Immature natural killer cell (primary cell): ENCODE data around the gene SUMO3. TPM values are rescaled to one million over a fixed set of nuclear protein-coding genes. Genes with fewer than 3 reads are reported as not detected.

ENCODE experiments used
- DNase-seq, 3 donors: peaks; one replicate each; pipeline ENCODE4 v3.0.0; 2022; ENCODE audit warnings: mixed read lengths in 1 of 3
- H3K27ac Mint-ChIP-seq, 6 donors: one replicate each; pipeline ENCODE4 v1.8.0; 2020; ENCODE audit warnings: mixed read lengths in 6 of 6, mild to moderate bottlenecking in 5 of 6, inconsistent platforms in 4 of 6, moderate library complexity in 3 of 6
- H3K27me3 Mint-ChIP-seq, 3 donors: one replicate each; pipeline ENCODE4 v1.8.0; 2020 to 2021; ENCODE audit warnings: low read depth in 3 of 3, mild to moderate bottlenecking in 3 of 3, mixed read lengths in 3 of 3, moderate library complexity in 3 of 3, inconsistent platforms in 1 of 3
- H3K36me3 Mint-ChIP-seq, 3 donors: one replicate each; pipeline ENCODE4 v1.8.0; 2020; ENCODE audit warnings: mixed read lengths in 3 of 3, inconsistent platforms in 2 of 3, mild to moderate bottlenecking in 2 of 3
- H3K4me1 Mint-ChIP-seq, 2 donors: one replicate each; pipeline ENCODE4 v1.8.0; 2020; ENCODE audit warnings: inconsistent platforms in 2 of 2, mild to moderate bottlenecking in 2 of 2, mixed read lengths in 2 of 2, moderate library complexity in 1 of 2
- H3K4me3 Mint-ChIP-seq, 5 donors: one replicate each; pipeline ENCODE4 v1.8.0; 2020; ENCODE audit warnings: mild to moderate bottlenecking in 5 of 5, mixed read lengths in 5 of 5, inconsistent platforms in 3 of 5, moderate library complexity in 3 of 5
- H3K9me3 Mint-ChIP-seq, 6 donors: one replicate each; pipeline ENCODE4 v1.8.0; 2020; ENCODE audit warnings: mild to moderate bottlenecking in 6 of 6, mixed read lengths in 6 of 6, inconsistent platforms in 4 of 6, moderate library complexity in 3 of 6
- polyA plus RNA-seq, 3 donors: library from polyadenylated mRNA; unstranded; fragments of 300-500 nt; fragmentation: Illumina TruSeq; gene quantifications; one replicate each; pipeline ENCODE4 v1.2.3, GENCODE V29; 2021

The SUMO3 gene
- polyA plus RNA-seq, 3 donors from 2014 or later, result 85.2 to 95.7 (median 87.4) TPM

- peaks cover 0 to 3% (median 2%) of the 10 kb centered on the region in 3 donors for H3K27me3 Mint-ChIP-seq
- peak overlapping the region in 1 of 6 donors; percentile 34 for H3K27ac Mint-ChIP-seq
- no peak for DNase-seq
- peaks cover 11 to 12% of the 10 kb centered on the region in 2 donors for H3K4me1 Mint-ChIP-seq
- no peak overlapping the region for H3K4me3 Mint-ChIP-seq
- H3K9me3 Mint-ChIP-seq, result no peaks in the 10 kb centered on the region
- peaks cover 4 to 12% (median 5%) of the 10 kb centered on the region in 3 donors for H3K36me3 Mint-ChIP-seq
Measured at GRCh38 chr21:44785620-44786335, 32.1 kb downstream of the SUMO3 start.

- Mint-ChIP-seq H3K9me3 (no peaks in the 10 kb centered on the region), H3K27me3 (peaks cover 0 to 3% (median 2%) of the 10 kb centered on the region in 3 donors), H3K4me1 (peaks cover 6 to 9% of the 10 kb centered on the region in 2 donors), H3K27ac (no peak overlapping the region), H3K4me3 (no peak overlapping the region), H3K36me3 (peaks cover 4 to 12% (median 4%) of the 10 kb centered on the region in 3 donors)
- no peak for DNase-seq
Measured at GRCh38 chr21:44784810-44785209, 33.1 kb downstream of the SUMO3 start.

- DNase-seq, result no peak
- peaks cover 0 to 3% (median 2%) of the 10 kb centered on the region in 3 donors for H3K27me3 Mint-ChIP-seq
- no peak overlapping the region for H3K4me3 Mint-ChIP-seq
- H3K9me3 Mint-ChIP-seq, result no peaks in the 10 kb centered on the region
- H3K27ac Mint-ChIP-seq, result no peak overlapping the region
- H3K36me3 Mint-ChIP-seq, result peaks cover 4 to 17% (median 6%) of the 10 kb centered on the region in 3 donors
- H3K4me1 Mint-ChIP-seq, result peaks cover 6 to 11% of the 10 kb centered on the region in 2 donors
Measured at GRCh38 chr21:44783020-44783696, 34.7 kb downstream of the SUMO3 start.

GRCh38 chr21:44780767-44781459 lies 36.9 kb downstream of the SUMO3 start:
- no peaks in the 10 kb centered on the region for H3K9me3 Mint-ChIP-seq

GRCh38 chr21:44780137-44780502 lies 37.7 kb downstream of the SUMO3 start:
- Mint-ChIP-seq H3K27me3 (peaks cover 0 to 2% (median 1%) of the 10 kb centered on the region in 3 donors), H3K4me3 (no peak overlapping the region), H3K27ac (no peak overlapping the region), H3K9me3 (no peaks in the 10 kb centered on the region), H3K4me1 (peaks cover under 1 to 4% of the 10 kb centered on the region in 2 donors), H3K36me3 (peaks cover 5 to 14% (median 6%) of the 10 kb centered on the region in 3 donors)
- no peak for DNase-seq

More at GRCh38 chr21:44780767-44781459, 36.9 kb downstream of the SUMO3 start:
- peaks cover 0 to 3% (median 2%) of the 10 kb centered on the region in 3 donors for H3K27me3 Mint-ChIP-seq
- peaks cover 4 to 17% (median 6%) of the 10 kb centered on the region in 3 donors for H3K36me3 Mint-ChIP-seq
- no peak overlapping the region for H3K27ac Mint-ChIP-seq
- no peak overlapping the region for H3K4me3 Mint-ChIP-seq
- no peak for DNase-seq
- peaks cover 6 to 8% of the 10 kb centered on the region in 2 donors for H3K4me1 Mint-ChIP-seq

GRCh38 chr21:44779417-44780136 lies 38.3 kb downstream of the SUMO3 start:
- Mint-ChIP-seq H3K27me3 (peaks cover 0 to 4% (median 1%) of the 10 kb centered on the region in 3 donors), H3K27ac (no peak overlapping the region), H3K4me1 (peaks cover 0 to 4% of the 10 kb centered on the region in 2 donors), H3K9me3 (no peaks in the 10 kb centered on the region), H3K36me3 (peaks cover 11 to 19% (median 11%) of the 10 kb centered on the region in 3 donors), H3K4me3 (no peak overlapping the region)
- no peak for DNase-seq

GRCh38 chr21:44778983-44779382 lies 38.9 kb downstream of the SUMO3 start:
- Mint-ChIP-seq H3K27ac (no peak overlapping the region), H3K27me3 (peaks cover 0 to 4% (median 1%) of the 10 kb centered on the region in 3 donors), H3K9me3 (no peaks in the 10 kb centered on the region), H3K4me1 (peaks cover 0 to 4% of the 10 kb centered on the region in 2 donors), H3K4me3 (no peak overlapping the region), H3K36me3 (peaks cover 12 to 21% (median 13%) of the 10 kb centered on the region in 3 donors)
- DNase-seq, result no peak

GRCh38 chr21:44778499-44778911 lies 39.4 kb downstream of the SUMO3 start:
- peaks cover 0 to 4% of the 10 kb centered on the region in 2 donors for H3K4me1 Mint-ChIP-seq

GRCh38 chr21:44778094-44778493 lies 39.8 kb downstream of the SUMO3 start:
- H3K4me3 Mint-ChIP-seq, result no peak overlapping the region
- H3K36me3 Mint-ChIP-seq, result peaks cover 12 to 21% (median 13%) of the 10 kb centered on the region in 3 donors
- H3K27me3 Mint-ChIP-seq, result peaks cover 0 to 2% (median 0%) of the 10 kb centered on the region in 3 donors
- no peaks in the 10 kb centered on the region for H3K9me3 Mint-ChIP-seq
- peaks cover 0 to 4% of the 10 kb centered on the region in 2 donors for H3K4me1 Mint-ChIP-seq
- H3K27ac Mint-ChIP-seq, result no peak overlapping the region
- no peak for DNase-seq

More at GRCh38 chr21:44778499-44778911, 39.4 kb downstream of the SUMO3 start:
- Mint-ChIP-seq H3K27me3 (peaks cover 0 to 4% (median 1%) of the 10 kb centered on the region in 3 donors), H3K9me3 (no peaks in the 10 kb centered on the region), H3K4me3 (no peak overlapping the region), H3K36me3 (peaks cover 12 to 21% (median 13%) of the 10 kb centered on the region in 3 donors), H3K27ac (no peak overlapping the region)
- no peak for DNase-seq

- DNase-seq, result no peak
- H3K27me3 Mint-ChIP-seq, result peaks cover 0 to 2% (median 0%) of the 10 kb centered on the region in 3 donors
- peaks cover 0 to 2% of the 10 kb centered on the region in 2 donors for H3K4me1 Mint-ChIP-seq
- peaks cover 18 to 42% (median 25%) of the 10 kb centered on the region in 3 donors for H3K36me3 Mint-ChIP-seq
- H3K4me3 Mint-ChIP-seq, result no peak overlapping the region
- H3K27ac Mint-ChIP-seq, result peak overlapping the region in 2 of 6 donors; percentile 23 to 35
- no peaks in the 10 kb centered on the region for H3K9me3 Mint-ChIP-seq
Measured at GRCh38 chr21:44774972-44775371, 42.9 kb downstream of the SUMO3 start.

GRCh38 chr21:44773291-44773932 lies 44.5 kb downstream of the SUMO3 start:
- Mint-ChIP-seq H3K4me1 (peaks cover 0 to 2% of the 10 kb centered on the region in 2 donors), H3K36me3 (peaks cover 22 to 43% (median 29%) of the 10 kb centered on the region in 3 donors), H3K4me3 (no peak overlapping the region), H3K27me3 (peaks cover 0 to 2% (median 0%) of the 10 kb centered on the region in 3 donors), H3K9me3 (no peaks in the 10 kb centered on the region), H3K27ac (no peak overlapping the region)
- no peak for DNase-seq

- Mint-ChIP-seq H3K4me3 (no peak overlapping the region), H3K27ac (peak overlapping the region in 1 of 6 donors; percentile 29), H3K27me3 (peaks cover 0 to 2% (median 2%) of the 10 kb centered on the region in 3 donors), H3K4me1 (no peaks in the 10 kb centered on the region), H3K36me3 (peaks cover 17 to 37% (median 29%) of the 10 kb centered on the region in 3 donors), H3K9me3 (no peaks in the 10 kb centered on the region)
- no peak for DNase-seq
Measured at GRCh38 chr21:44771896-44772525, 45.9 kb downstream of the SUMO3 start.
